ENCODE data around the gene CPEB2.

The CPEB2 gene

GRCh38 chr4:15116509-15117079 lies 114.3 kb downstream of the CPEB2 start:
- ChIA-PET POLR2A (no interaction called here), CTCF (interaction anchor here (1.1 kb wide), 1 partner anchor 15 kb away, joined by 3 read pairs; no protein-coding TSS in a partner anchor)
- no peak for TF ChIP-seq CTCF (IDR thresholded peaks at IDR 0.05; ENCODE audit: control extremely low read depth, extremely low read depth, low read depth, missing control alignments)
- no peak for DNase-seq (ENCODE audit: extremely low spot score)

DNA sequence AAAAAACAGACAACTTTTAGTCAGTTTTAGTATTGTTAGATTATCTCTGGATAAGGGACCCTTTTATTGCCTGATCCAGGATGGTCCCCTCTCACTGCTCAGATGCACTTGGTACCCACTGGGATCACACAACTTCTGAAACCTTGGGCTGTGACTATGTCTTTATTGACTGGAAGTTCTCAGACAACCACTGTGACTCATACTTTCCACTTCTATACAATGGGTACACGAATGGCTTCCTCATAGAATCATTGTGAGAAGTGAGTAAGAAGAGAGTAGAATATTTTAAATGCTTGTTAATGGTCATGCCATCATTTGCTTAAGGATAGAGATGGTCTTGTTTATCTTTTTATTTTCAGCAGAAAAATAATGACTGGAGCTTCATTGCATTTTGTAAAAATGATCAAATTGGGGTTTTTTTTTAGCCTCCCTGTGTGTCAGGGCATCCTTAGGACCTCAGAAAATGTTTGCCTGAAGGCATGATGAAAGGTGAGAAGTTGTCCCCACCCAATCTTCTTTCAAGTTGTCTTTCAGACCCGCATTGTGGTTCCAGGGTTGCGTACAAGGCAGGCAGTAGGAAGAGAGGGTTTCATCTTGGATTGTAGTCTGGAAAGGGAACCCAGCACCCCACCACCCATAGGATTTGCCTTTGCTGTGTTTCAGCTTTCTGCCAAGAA lies 115.1 kb downstream of the CPEB2 start:
- DNase-seq (ENCODE audit: extremely low spot score): no peak
- TF ChIP-seq CTCF (IDR thresholded peaks at IDR 0.05; ENCODE audit: control extremely low read depth, extremely low read depth, low read depth, missing control alignments): no peak
- CTCF ChIA-PET: no interaction called here
- POLR2A ChIA-PET: no interaction called here

- ChIA-PET CTCF (no interaction called here), POLR2A (no interaction called here)
- no peak for DNase-seq (ENCODE audit: extremely low spot score)
- no peak for TF ChIP-seq CTCF (IDR thresholded peaks at IDR 0.05; ENCODE audit: control extremely low read depth, extremely low read depth, low read depth, missing control alignments)
Observed at GRCh38 chr4:15118292-15118691, 116.0 kb downstream of the CPEB2 start.
